ENCODE measurements around the gene NR2C1. TPM values are rescaled to one million over a fixed set of nuclear protein-coding genes. Genes with fewer than 3 reads are reported as not detected.
A peak's percentile ranks its signal among the peaks of the same experiment; 100 is the strongest.

The NR2C1 gene
- polyA plus RNA-seq, 2 donors, result 10.1 to 28.7 TPM

GRCh38 chr12:94980577-94980976 is 92.8 kb downstream of the NR2C1 start:
- WGBS, 2 donors, result 58 to 62% methylated on average over 4 of the region's 4 CpGs
- H3K27me3 ChIP-seq (ENCODE audit: control insufficient read depth in 1 of 2, insufficient read depth in 2 of 2, low read length in 2 of 2), result no peaks in the 10 kb centered on the region
- peaks cover 0 to 3% of the 10 kb centered on the region in 2 donors for H3K4me1 ChIP-seq (ENCODE audit: control insufficient read depth in 2 of 2, insufficient read depth in 2 of 2, low read length in 1 of 2)

GRCh38 chr12:94979941-94980340 is 93.5 kb downstream of the NR2C1 start:
- 80 to 81% methylated on average over 4 of the region's 4 CpGs for WGBS, 2 donors
- H3K9me3 ChIP-seq (ENCODE audit: control insufficient read depth in 2 of 2, insufficient read depth in 1 of 2, low read depth in 1 of 2, low read length in 1 of 2), result no peaks in the 10 kb centered on the region
- H3K27ac ChIP-seq (ENCODE audit: low read depth in 2 of 2, low read length in 1 of 2), result peak overlapping the region in 1 of 2 donors; percentile 15
- H3K36me3 ChIP-seq (ENCODE audit: control insufficient read depth in 2 of 2, insufficient read depth in 2 of 2, low read length in 1 of 2), result peaks cover 0 to 4% of the 10 kb centered on the region in 2 donors
- H3K4me1 ChIP-seq (ENCODE audit: control insufficient read depth in 2 of 2, insufficient read depth in 2 of 2, low read length in 1 of 2), result peaks cover 0 to 3% of the 10 kb centered on the region in 2 donors
- no peaks in the 10 kb centered on the region for H3K27me3 ChIP-seq (ENCODE audit: control insufficient read depth in 1 of 2, insufficient read depth in 2 of 2, low read length in 2 of 2)
- no peak overlapping the region for H3K4me3 ChIP-seq (ENCODE audit: low read depth in 1 of 2, low read length in 2 of 2)

More at GRCh38 chr12:94980577-94980976, 92.8 kb downstream of the NR2C1 start:
- no peak overlapping the region for H3K4me3 ChIP-seq (ENCODE audit: low read depth in 1 of 2, low read length in 2 of 2)
- H3K36me3 ChIP-seq (ENCODE audit: control insufficient read depth in 2 of 2, insufficient read depth in 2 of 2, low read length in 1 of 2), result peaks cover 0 to 4% of the 10 kb centered on the region in 2 donors
- H3K9me3 ChIP-seq (ENCODE audit: control insufficient read depth in 2 of 2, insufficient read depth in 1 of 2, low read depth in 1 of 2, low read length in 1 of 2), result no peaks in the 10 kb centered on the region
- H3K27ac ChIP-seq (ENCODE audit: low read depth in 2 of 2, low read length in 1 of 2), result no peak overlapping the region

- Histone ChIP-seq H3K27ac (ENCODE audit: low read depth in 2 of 2, low read length in 1 of 2) (no peak overlapping the region), H3K9me3 (ENCODE audit: control insufficient read depth in 2 of 2, insufficient read depth in 1 of 2, low read depth in 1 of 2, low read length in 1 of 2) (no peaks in the 10 kb centered on the region), H3K36me3 (ENCODE audit: control insufficient read depth in 2 of 2, insufficient read depth in 2 of 2, low read length in 1 of 2) (no peaks in the 10 kb centered on the region), H3K4me3 (ENCODE audit: low read depth in 1 of 2, low read length in 2 of 2) (no peak overlapping the region), H3K4me1 (ENCODE audit: control insufficient read depth in 2 of 2, insufficient read depth in 2 of 2, low read length in 1 of 2) (peaks cover 0 to 3% of the 10 kb centered on the region in 2 donors), H3K27me3 (ENCODE audit: control insufficient read depth in 1 of 2, insufficient read depth in 2 of 2, low read length in 2 of 2) (no peaks in the 10 kb centered on the region)
- 87% methylated on average over 4 of the region's 4 CpGs for WGBS, 2 donors
Measured at GRCh38 chr12:94977766-94978468, 95.5 kb downstream of the NR2C1 start.

- Histone ChIP-seq H3K4me3 (ENCODE audit: low read depth in 1 of 2, low read length in 2 of 2) (no peak overlapping the region), H3K36me3 (ENCODE audit: control insufficient read depth in 2 of 2, insufficient read depth in 2 of 2, low read length in 1 of 2) (peaks cover 0 to 4% of the 10 kb centered on the region in 2 donors), H3K27ac (ENCODE audit: low read depth in 2 of 2, low read length in 1 of 2) (no peak overlapping the region), H3K27me3 (ENCODE audit: control insufficient read depth in 1 of 2, insufficient read depth in 2 of 2, low read length in 2 of 2) (no peaks in the 10 kb centered on the region), H3K9me3 (ENCODE audit: control insufficient read depth in 2 of 2, insufficient read depth in 1 of 2, low read depth in 1 of 2, low read length in 1 of 2) (no peaks in the 10 kb centered on the region), H3K4me1 (ENCODE audit: control insufficient read depth in 2 of 2, insufficient read depth in 2 of 2, low read length in 1 of 2) (peaks cover 0 to 3% of the 10 kb centered on the region in 2 donors)
- 79 to 84% methylated on average over 5 of the region's 5 CpGs for WGBS, 2 donors
Measured at GRCh38 chr12:94973221-94973620, 100.2 kb downstream of the NR2C1 start.

GRCh38 chr12:94972795-94973194 is 100.6 kb downstream of the NR2C1 start:
- 90 to 94% methylated on average over 2 of the region's 2 CpGs for WGBS, 2 donors
- Histone ChIP-seq H3K4me3 (ENCODE audit: low read depth in 1 of 2, low read length in 2 of 2) (no peak overlapping the region), H3K9me3 (ENCODE audit: control insufficient read depth in 2 of 2, insufficient read depth in 1 of 2, low read depth in 1 of 2, low read length in 1 of 2) (no peaks in the 10 kb centered on the region), H3K4me1 (ENCODE audit: control insufficient read depth in 2 of 2, insufficient read depth in 2 of 2, low read length in 1 of 2) (peaks cover 0 to under 1% of the 10 kb centered on the region in 2 donors), H3K27ac (ENCODE audit: low read depth in 2 of 2, low read length in 1 of 2) (no peak overlapping the region), H3K27me3 (ENCODE audit: control insufficient read depth in 1 of 2, insufficient read depth in 2 of 2, low read length in 2 of 2) (no peaks in the 10 kb centered on the region), H3K36me3 (ENCODE audit: control insufficient read depth in 2 of 2, insufficient read depth in 2 of 2, low read length in 1 of 2) (peaks cover 0 to 4% of the 10 kb centered on the region in 2 donors)

- H3K4me3 ChIP-seq (ENCODE audit: low read depth in 1 of 2, low read length in 2 of 2), result no peak overlapping the region
- no peak overlapping the region for H3K27ac ChIP-seq (ENCODE audit: low read depth in 2 of 2, low read length in 1 of 2)
- no peaks in the 10 kb centered on the region for H3K4me1 ChIP-seq (ENCODE audit: control insufficient read depth in 2 of 2, insufficient read depth in 2 of 2, low read length in 1 of 2)
- H3K36me3 ChIP-seq (ENCODE audit: control insufficient read depth in 2 of 2, insufficient read depth in 2 of 2, low read length in 1 of 2), result peaks cover 0 to 4% of the 10 kb centered on the region in 2 donors
- WGBS, 2 donors, result 98 to 99% methylated on average over 2 of the region's 2 CpGs
- no peaks in the 10 kb centered on the region for H3K9me3 ChIP-seq (ENCODE audit: control insufficient read depth in 2 of 2, insufficient read depth in 1 of 2, low read depth in 1 of 2, low read length in 1 of 2)
- no peaks in the 10 kb centered on the region for H3K27me3 ChIP-seq (ENCODE audit: control insufficient read depth in 1 of 2, insufficient read depth in 2 of 2, low read length in 2 of 2)
Measured at GRCh38 chr12:94971923-94972322, 101.5 kb downstream of the NR2C1 start.

GRCh38 chr12:94970560-94970959 is 102.9 kb downstream of the NR2C1 start:
- WGBS, 2 donors, result 99 to 100% methylated on average over 1 of the region's 1 CpG
- no peak overlapping the region for H3K27ac ChIP-seq (ENCODE audit: low read depth in 2 of 2, low read length in 1 of 2)
- H3K4me1 ChIP-seq (ENCODE audit: control insufficient read depth in 2 of 2, insufficient read depth in 2 of 2, low read length in 1 of 2), result no peaks in the 10 kb centered on the region

More at GRCh38 chr12:94970560-94970959, 102.9 kb downstream of the NR2C1 start:
- H3K27me3 ChIP-seq (ENCODE audit: control insufficient read depth in 1 of 2, insufficient read depth in 2 of 2, low read length in 2 of 2), result no peaks in the 10 kb centered on the region
- no peak overlapping the region for H3K4me3 ChIP-seq (ENCODE audit: low read depth in 1 of 2, low read length in 2 of 2)
- no peaks in the 10 kb centered on the region for H3K9me3 ChIP-seq (ENCODE audit: control insufficient read depth in 2 of 2, insufficient read depth in 1 of 2, low read depth in 1 of 2, low read length in 1 of 2)
- peaks cover 0 to 4% of the 10 kb centered on the region in 2 donors for H3K36me3 ChIP-seq (ENCODE audit: control insufficient read depth in 2 of 2, insufficient read depth in 2 of 2, low read length in 1 of 2)

Other genes starting within 250 kb of the NR2C1 start
- gene NDUFA12, start 69.9 kb downstream of the NR2C1 start, polyA plus RNA-seq, result 100 to 1,000 TPM in 1 of 2 donors, 10 to 100 TPM in 1; 76.3 to 115 TPM
- 1 to 10 TPM; 2.2 to 2.3 TPM for gene FGD6, start 143.8 kb upstream of the NR2C1 start, polyA plus RNA-seq
- gene VEZT, start 144.2 kb upstream of the NR2C1 start, polyA plus RNA-seq, result 10 to 100 TPM; 22.7 to 23.9 TPM

Measured in esophagus (tissue), 2 donors.